Osteocyte (in vitro differentiated cells): Measurements from ENCODE around the gene ATRAID. TPM values are rescaled to one million over a fixed set of nuclear protein-coding genes. Genes with fewer than 3 reads are reported as not detected.

Experiments used
- DNase-seq: peaks from one replicate; pipeline ENCODE4 v3.0.0; 2021; ENCODE audit warnings: mixed read lengths; ENCODE audit not compliant: unreplicated experiment; ENCODE audit errors: extremely low spot score
- H3K27ac Mint-ChIP-seq: one replicate; pipeline ENCODE4 v1.8.0; 2021; ENCODE audit warnings: mild to moderate bottlenecking, mixed read lengths; ENCODE audit not compliant: unreplicated experiment
- H3K27me3 Mint-ChIP-seq: one replicate; pipeline ENCODE4 v1.8.0; 2021; ENCODE audit warnings: mixed read lengths; ENCODE audit not compliant: unreplicated experiment
- H3K36me3 Mint-ChIP-seq: one replicate; pipeline ENCODE4 v1.8.0; 2021; ENCODE audit warnings: mixed read lengths; ENCODE audit not compliant: unreplicated experiment
- H3K4me1 Mint-ChIP-seq: one replicate; pipeline ENCODE4 v1.8.0; 2021; ENCODE audit warnings: mixed read lengths; ENCODE audit not compliant: unreplicated experiment
- H3K4me3 Mint-ChIP-seq: one replicate; pipeline ENCODE4 v1.8.0; 2021; ENCODE audit warnings: mild to moderate bottlenecking, moderate library complexity, mixed read lengths; ENCODE audit not compliant: unreplicated experiment
- H3K9me3 Mint-ChIP-seq: one replicate; pipeline ENCODE4 v1.8.0; 2021; ENCODE audit warnings: mixed read lengths; ENCODE audit not compliant: unreplicated experiment
- CTCF ChIP-seq: fragments of 200-600 bp; sonication (generic); IDR thresholded peaks from 2 replicates; pipeline ENCODE4 v1.5.0; 2021; ENCODE audit warnings: antibody characterized with exemption, mild to moderate bottlenecking, moderate library complexity
- total RNA-seq: library from RNA; stranded (reverse); gene quantifications from 2 replicates; pipeline ENCODE4 v1.2.1, GENCODE V29; 2021

ATRAID gene
- total RNA-seq, 1 donor from 2014 or later, result 125 TPM

GRCh38 chr2:27245626-27246025 is 33.8 kb downstream of the ATRAID start:
- Mint-ChIP-seq H3K9me3 (no peaks in the 10 kb centered on the region), H3K4me3 (no peak overlapping the region), H3K27ac (no peak overlapping the region), H3K4me1 (peaks cover 7% of the 10 kb centered on the region), H3K27me3 (peaks cover 3% of the 10 kb centered on the region), H3K36me3 (peaks cover 33% of the 10 kb centered on the region)
- TF ChIP-seq CTCF, result no peak
- DNase-seq, result no peak

GRCh38 chr2:27247893-27248292 is 36.1 kb downstream of the ATRAID start:
- no peak for DNase-seq
- H3K36me3 Mint-ChIP-seq, result peaks cover 15% of the 10 kb centered on the region
- H3K9me3 Mint-ChIP-seq, result no peaks in the 10 kb centered on the region
- TF ChIP-seq CTCF, result no peak
- H3K27ac Mint-ChIP-seq, result no peak overlapping the region
- H3K4me1 Mint-ChIP-seq, result peaks cover 7% of the 10 kb centered on the region
- peaks cover 14% of the 10 kb centered on the region for H3K27me3 Mint-ChIP-seq
- H3K4me3 Mint-ChIP-seq, result no peak overlapping the region

GRCh38 chr2:27249159-27249890 is 37.5 kb downstream of the ATRAID start:
- no peaks in the 10 kb centered on the region for H3K9me3 Mint-ChIP-seq
- H3K4me1 Mint-ChIP-seq, result peaks cover 7% of the 10 kb centered on the region
- TF ChIP-seq CTCF, result no peak
- no peak for DNase-seq
- H3K36me3 Mint-ChIP-seq, result peaks cover 1% of the 10 kb centered on the region
- H3K27ac Mint-ChIP-seq, result no peak overlapping the region
- H3K27me3 Mint-ChIP-seq, result peaks cover 14% of the 10 kb centered on the region
- H3K4me3 Mint-ChIP-seq, result no peak overlapping the region

- H3K9me3 Mint-ChIP-seq, result no peaks in the 10 kb centered on the region
- H3K36me3 Mint-ChIP-seq, result no peaks in the 10 kb centered on the region
- H3K4me3 Mint-ChIP-seq, result no peak overlapping the region
- H3K4me1 Mint-ChIP-seq, result peaks cover 9% of the 10 kb centered on the region
- peak; percentile 64 for TF ChIP-seq CTCF
- H3K27ac Mint-ChIP-seq, result no peak overlapping the region
- peaks cover 14% of the 10 kb centered on the region for H3K27me3 Mint-ChIP-seq
- no peak for DNase-seq
Measured at GRCh38 chr2:27249891-27250651, 38.2 kb downstream of the ATRAID start.
